Islet precursor cell (in vitro differentiated cells): ENCODE data around the gene REXO4.

Experiments used
- DNase-seq: peaks from one replicate; pipeline ENCODE4 v3.0.0-alpha.2; 2018

The REXO4 gene

GRCh38 chr9:133449760-133450159 lies 31.9 kb upstream of the REXO4 start:
- DNase-seq: no peak

DNA sequence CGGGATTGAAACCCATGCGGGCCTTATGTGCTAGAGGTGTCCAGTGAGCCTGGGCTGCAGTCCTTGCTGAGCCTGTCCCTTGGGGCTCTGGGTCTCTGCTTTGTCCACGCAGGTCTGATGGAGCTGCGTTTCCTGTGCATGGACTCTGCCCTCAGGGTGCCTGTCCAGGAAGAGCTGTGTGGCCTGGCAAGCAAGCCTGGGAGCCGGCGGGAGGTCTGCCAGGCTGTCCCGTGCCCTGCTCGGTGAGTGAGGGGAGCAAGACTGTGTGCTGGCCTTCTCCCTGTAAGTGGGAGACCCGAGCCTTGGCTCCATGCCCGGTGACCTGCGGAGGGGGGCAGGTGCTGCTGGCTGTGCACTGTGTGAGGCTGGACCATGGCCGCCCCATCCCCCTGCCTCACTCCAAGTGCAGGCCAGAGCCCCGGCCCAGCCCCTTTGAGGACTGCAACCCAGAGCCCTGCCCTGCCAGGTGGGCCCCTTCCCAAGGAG lies 30.7 kb upstream of the REXO4 start:
- no peak for DNase-seq

DNA sequence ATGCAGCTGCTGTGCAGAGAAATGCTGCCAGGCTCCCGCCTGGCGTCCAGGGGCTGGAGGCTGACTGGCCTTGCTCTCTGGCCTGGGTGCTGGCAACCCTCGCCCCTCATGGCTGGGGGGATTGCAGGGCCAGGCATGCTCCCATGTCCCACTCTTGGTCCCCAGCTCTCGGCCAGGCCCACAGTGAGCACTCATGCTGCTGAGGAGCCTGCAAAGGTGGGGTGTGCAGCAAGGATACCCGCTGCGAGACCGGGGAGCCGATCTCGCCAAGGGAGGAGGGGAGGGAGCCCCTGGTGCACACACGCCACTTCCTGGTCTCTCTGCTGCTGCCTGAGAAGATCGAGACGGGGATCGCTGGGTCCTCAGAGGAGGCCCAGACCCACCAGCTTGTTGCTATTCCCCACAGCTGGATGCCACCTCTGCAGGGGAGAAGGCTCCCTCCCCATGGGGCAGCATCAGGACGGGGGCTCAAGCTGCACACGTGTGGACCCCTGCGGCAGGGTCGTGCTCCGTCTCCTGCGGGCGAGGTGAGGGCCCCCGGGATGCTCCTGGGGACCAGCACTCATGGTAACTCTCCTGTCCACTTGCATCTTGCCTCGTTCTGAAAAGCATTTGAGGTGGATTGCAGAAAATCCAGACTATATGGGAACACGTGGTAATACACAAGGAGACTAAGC lies 27.6 kb upstream of the REXO4 start:
- DNase-seq: no peak

- DNase-seq: no peak
These were observed 26.2 kb upstream of the REXO4 start for GRCh38 chr9:133443982-133444381.

DNA sequence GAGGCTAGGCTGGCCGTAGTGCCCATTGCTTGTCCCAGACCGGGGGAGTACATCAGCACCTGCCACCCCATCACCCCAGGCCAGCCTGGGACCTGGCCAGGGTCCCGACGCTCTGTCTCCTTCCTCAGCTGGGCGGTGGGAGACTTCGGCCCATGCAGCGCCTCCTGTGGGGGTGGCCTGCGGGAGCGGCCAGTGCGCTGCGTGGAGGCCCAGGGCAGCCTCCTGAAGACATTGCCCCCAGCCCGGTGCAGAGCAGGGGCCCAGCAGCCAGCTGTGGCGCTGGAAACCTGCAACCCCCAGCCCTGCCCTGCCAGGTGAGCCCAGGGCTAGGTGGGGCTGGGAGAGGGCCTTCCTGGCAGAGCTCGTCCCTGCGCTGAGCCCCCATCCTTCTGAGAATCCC lies 25.4 kb upstream of the REXO4 start:
- DNase-seq: no peak

- DNase-seq: no peak
These were observed 23.8 kb upstream of the REXO4 start for GRCh38 chr9:133441571-133441970.

GRCh38 chr9:133440874-133441273 lies 23.1 kb upstream of the REXO4 start:
- no peak for DNase-seq

GRCh38 chr9:133439337-133439736 lies 21.5 kb upstream of the REXO4 start:
- no peak for DNase-seq

- peak; percentile 73 for DNase-seq
These were observed 20.1 kb upstream of the REXO4 start for GRCh38 chr9:133437753-133438531.

- no peak for DNase-seq
These were observed 18.9 kb upstream of the REXO4 start for GRCh38 chr9:133436681-133437080.

GRCh38 chr9:133433351-133433843 lies 15.6 kb upstream of the REXO4 start:
- no peak for DNase-seq

DNA sequence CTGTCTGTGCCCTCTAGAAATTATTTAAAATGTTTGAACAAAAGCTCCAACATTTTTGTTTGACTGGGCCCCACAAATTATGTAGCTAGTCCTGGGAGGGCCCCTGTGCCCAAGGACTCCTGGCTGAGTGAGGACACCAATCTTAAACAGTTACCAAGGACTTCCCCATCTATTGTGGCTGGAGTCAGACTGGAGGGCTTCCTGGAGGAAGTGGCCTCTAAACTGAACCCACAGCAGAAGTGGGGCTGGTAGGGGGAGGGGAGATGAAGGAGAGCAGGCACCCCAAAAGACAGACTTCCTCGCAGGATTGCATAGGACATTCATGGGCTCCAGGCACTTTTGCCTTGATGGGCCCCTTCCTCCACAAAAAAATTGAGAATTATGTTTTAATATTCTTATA lies 12.4 kb upstream of the REXO4 start:
- no peak for DNase-seq

- DNase-seq: peak; percentile 92
These were observed 11.9 kb upstream of the REXO4 start for GRCh38 chr9:133429641-133430161.

- no peak for DNase-seq
These were observed 11.4 kb upstream of the REXO4 start for GRCh38 chr9:133429214-133429613.

- DNase-seq: peak; percentile 91
These were observed 10.8 kb upstream of the REXO4 start for GRCh38 chr9:133428617-133429101.

DNA sequence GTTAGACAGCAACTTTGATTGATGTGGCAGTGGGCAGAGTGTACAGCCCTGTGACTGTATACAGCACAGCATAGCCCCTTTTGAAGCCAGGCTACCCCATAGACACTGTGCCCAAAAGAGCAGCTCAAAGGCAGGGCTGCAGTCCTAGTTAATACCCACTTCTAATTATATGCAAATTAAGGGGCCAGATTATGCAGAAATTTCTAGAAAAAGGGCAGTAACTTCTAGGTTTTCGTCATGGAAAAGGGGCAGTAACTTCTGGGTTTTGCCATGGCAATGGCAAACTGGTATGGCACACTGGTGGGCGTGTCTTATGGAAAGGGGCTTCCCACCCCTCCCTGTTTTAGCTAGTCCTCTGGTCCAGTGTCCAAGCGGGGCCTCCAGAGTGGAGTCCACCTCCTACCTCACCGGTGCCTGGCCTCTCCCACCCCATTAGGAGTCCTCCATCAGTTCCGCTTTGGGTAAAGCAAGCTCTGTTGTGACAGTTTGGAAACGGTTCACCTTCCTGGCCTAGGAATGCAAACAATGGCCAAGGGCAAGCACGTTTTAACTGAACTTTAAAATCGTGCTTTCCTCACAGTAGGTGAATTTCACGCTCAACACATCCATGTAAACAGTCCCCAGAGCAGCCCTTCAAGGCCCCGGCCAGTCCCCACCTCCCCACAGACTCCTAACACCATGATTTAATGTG lies 10.0 kb upstream of the REXO4 start:
- no peak for DNase-seq

DNA sequence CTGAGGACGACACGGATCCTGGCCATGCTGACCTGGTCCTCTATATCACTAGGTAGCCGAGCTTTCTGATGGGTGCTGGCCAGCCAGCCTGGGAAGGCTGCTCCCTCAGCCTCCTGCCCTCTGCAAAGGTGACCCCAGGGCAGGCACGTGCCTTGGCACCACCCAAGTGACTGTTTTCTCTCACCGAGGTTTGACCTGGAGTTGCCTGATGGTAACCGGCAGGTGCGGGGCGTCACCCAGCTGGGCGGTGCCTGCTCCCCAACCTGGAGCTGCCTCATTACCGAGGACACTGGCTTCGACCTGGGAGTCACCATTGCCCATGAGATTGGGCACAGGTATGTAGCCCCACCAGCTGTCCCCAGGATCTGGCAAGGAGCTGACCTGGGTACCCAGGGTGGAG lies 8.2 kb upstream of the REXO4 start:
- no peak for DNase-seq

GRCh38 chr9:133425049-133425632 lies 7.3 kb upstream of the REXO4 start:
- DNase-seq: no peak

GRCh38 chr9:133424187-133424586 lies 6.4 kb upstream of the REXO4 start:
- DNase-seq: no peak

DNA sequence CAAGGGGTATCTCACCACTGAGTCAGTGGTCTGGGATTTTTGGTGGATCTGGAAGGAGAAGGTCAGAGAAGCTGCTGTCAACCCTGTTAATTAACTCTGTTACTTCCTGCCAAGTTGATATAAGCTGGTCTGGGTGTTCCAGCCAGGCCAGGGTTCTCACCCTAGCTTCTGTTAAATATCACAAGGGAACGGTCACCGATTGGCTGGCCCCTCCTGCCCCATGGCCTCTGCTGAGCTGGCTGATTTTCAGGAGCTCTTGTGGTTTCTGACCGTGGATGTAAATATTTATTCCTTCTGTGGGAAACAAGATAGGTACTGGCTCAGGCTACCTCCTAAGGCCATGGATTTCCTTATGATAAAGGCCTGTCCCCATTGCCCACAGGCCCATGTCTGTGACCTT lies 5.4 kb upstream of the REXO4 start:
- DNase-seq: no peak

- DNase-seq: peak; percentile 85
These were observed 4.1 kb upstream of the REXO4 start, which contains the start of gene ADAMTS13 for GRCh38 chr9:133421615-133422542. ADAMTS13 (plus strand) TSS chr9:133422367; CDS start chr9:133422444, 77 bp downstream.
